Hepatocyte (in vitro differentiated cells): ENCODE measurements around the gene MFSD8.
"Not testable (repeated sequence)": the region's sequence is repeated elsewhere in the genome, so short reads cannot be mapped to it uniquely, and the experiment has no call there.

Source experiments
- EZH2 ChIP-seq: fragments of 200-600 bp; sonication (generic); IDR thresholded peaks from 2 replicates; pipeline ENCODE4 v1.6.1; 2016; ENCODE audit warnings: antibody characterized with exemption, mild to moderate bottlenecking, borderline replicate concordance
- EZH2phosphoT487 ChIP-seq: fragments of 200-600 bp; sonication (generic); IDR thresholded peaks from one replicate; pipeline ENCODE4 v1.6.1; 2018; ENCODE audit warnings: antibody characterized with exemption, mild to moderate bottlenecking, low read depth, moderate library complexity; ENCODE audit not compliant: unreplicated experiment, severe bottlenecking
- TF ChIP-seq, protein P1 (sequence below): fragments of 200-600 bp; sonication (generic); IDR thresholded peaks from 2 replicates; pipeline ENCODE4 v1.5.1; 2016; ENCODE audit warnings: antibody characterized with exemption, mild to moderate bottlenecking; ENCODE audit not compliant: poor library complexity

DNA sequence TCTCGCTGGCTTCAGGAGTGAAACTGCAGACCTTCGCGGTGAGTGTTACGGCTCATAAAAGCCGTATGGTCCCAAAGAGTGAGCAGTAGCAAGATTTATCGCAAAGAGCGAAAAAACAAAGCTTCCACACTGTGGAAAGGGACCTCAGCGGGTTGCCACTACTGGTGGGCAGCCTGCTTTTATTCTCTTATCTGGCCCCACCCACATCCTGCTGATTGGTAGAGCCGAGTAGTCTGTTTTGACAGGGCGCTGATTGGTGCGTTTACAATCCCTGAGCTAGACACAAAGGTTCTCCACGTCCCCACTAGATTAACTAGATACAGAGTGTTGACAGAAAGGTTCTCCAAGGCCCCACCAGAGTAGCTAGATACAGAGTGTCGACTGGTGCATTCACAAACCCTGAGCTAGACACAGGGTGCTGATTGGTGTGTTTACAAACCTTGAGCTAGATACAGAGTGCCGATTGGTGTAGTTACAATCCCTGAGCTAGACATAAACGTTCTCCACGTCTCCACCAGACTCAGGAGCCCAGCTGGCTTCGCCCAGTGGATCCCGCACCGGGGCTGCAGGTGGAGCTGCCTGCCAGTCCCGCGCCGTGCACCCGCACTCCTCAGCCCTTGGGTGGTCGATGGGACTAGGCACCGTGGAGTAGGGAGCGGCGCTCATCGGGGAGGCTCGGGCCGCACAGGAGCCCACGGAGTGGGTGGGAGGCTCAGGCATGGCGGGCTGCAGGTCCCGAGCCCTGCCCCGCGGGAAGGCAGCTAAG is 1.2 kb downstream of the MFSD8 start:
- TF ChIP-seq, protein P1, sequence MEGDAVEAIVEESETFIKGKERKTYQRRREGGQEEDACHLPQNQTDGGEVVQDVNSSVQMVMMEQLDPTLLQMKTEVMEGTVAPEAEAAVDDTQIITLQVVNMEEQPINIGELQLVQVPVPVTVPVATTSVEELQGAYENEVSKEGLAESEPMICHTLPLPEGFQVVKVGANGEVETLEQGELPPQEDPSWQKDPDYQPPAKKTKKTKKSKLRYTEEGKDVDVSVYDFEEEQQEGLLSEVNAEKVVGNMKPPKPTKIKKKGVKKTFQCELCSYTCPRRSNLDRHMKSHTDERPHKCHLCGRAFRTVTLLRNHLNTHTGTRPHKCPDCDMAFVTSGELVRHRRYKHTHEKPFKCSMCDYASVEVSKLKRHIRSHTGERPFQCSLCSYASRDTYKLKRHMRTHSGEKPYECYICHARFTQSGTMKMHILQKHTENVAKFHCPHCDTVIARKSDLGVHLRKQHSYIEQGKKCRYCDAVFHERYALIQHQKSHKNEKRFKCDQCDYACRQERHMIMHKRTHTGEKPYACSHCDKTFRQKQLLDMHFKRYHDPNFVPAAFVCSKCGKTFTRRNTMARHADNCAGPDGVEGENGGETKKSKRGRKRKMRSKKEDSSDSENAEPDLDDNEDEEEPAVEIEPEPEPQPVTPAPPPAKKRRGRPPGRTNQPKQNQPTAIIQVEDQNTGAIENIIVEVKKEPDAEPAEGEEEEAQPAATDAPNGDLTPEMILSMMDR: not testable (repeated sequence)
- TF ChIP-seq EZH2, EZH2phosphoT487: not testable (repeated sequence)
